ENCODE measurements around the gene CSTPP1. TPM values are rescaled to one million over a fixed set of nuclear protein-coding genes. Genes with fewer than 3 reads are reported as not detected.
"Not testable (repeated sequence)": the region's sequence is repeated elsewhere in the genome, so short reads cannot be mapped to it uniquely, and the experiment has no call there.

Gene CSTPP1
- total RNA-seq, 2 experiments from 2014 or later: 16.7 to 20.4 TPM

DNA sequence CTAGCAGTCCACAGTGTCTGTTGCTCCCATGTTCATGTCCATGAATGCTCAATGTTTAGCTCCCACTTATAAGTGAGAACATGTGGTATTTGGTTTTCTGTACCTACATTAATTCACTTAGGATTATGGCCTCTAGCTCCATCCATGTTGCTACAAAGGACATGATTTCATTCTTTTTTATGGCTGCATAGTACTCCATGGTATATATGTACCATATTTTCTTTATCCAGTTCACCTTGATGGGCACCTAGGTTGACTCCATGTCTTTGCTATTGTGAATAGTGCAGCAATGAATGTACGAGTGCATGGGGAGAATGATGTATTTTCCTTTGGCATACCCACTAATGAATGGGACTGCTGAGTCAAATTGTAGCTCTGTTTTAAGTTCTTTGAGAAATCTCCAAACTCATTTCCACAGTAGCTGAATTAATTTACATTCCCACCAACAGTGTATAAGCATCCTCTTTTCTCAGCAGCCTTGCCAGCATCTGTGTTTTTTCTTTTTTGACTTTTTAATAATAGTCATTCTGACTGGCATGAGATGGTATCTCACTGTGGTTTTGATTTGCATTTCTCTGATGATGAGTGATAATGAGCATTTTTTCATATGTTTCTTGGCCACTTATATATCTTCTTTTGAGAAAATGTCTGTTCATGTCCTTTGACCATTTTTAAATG lies 53.4 kb downstream of the CSTPP1 start:
- H3K27ac Mint-ChIP-seq, H3K9me3 Mint-ChIP-seq, POLR2A ChIA-PET, H3K27me3 Mint-ChIP-seq, DNase-seq, CTCF ChIA-PET, H3K4me3 Mint-ChIP-seq, H3K4me1 Mint-ChIP-seq: not testable (repeated sequence)
- H3K36me3 Mint-ChIP-seq (ENCODE audit: low read depth): peaks cover 33% of the 10 kb centered on the region

GRCh38 chr11:46991391-46991790 lies 54.8 kb downstream of the CSTPP1 start:
- ChIA-PET POLR2A (no interaction called here), CTCF (interaction anchor here (0.7 kb wide), 1 partner anchor 18 kb away, joined by 3 read pairs; no protein-coding TSS in a partner anchor)
- Mint-ChIP-seq H3K4me3 (no peak overlapping the region), H3K27me3 (no peaks in the 10 kb centered on the region), H3K4me1 (peaks cover 5% of the 10 kb centered on the region), H3K9me3 (peaks cover 8% of the 10 kb centered on the region), H3K27ac (no peak overlapping the region), H3K36me3 (ENCODE audit: low read depth) (peaks cover 38% of the 10 kb centered on the region)
- no peak for DNase-seq

DNA sequence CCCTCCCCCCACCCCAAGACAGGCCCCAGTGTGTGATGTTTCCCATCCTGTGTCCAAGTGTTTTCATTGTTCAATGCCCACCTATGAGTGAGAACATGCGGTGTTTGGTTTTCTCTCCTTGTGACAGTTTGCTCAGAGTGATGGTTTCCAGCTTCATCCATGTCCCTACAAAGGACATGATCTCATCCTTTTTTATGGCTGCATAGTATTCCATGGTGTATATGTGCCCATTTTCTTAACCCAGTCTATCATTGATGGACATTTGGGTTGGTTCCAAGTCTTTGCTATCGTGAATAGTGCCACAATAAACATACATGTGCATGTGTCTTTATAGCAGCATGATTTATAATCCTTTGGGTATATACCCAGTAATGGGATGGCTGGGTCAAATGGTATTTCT lies 55.8 kb downstream of the CSTPP1 start:
- H3K27ac Mint-ChIP-seq, H3K4me3 Mint-ChIP-seq, H3K4me1 Mint-ChIP-seq, DNase-seq, H3K27me3 Mint-ChIP-seq, CTCF ChIA-PET, POLR2A ChIA-PET, H3K9me3 Mint-ChIP-seq: not testable (repeated sequence)
- H3K36me3 Mint-ChIP-seq (ENCODE audit: low read depth): peaks cover 41% of the 10 kb centered on the region

DNA sequence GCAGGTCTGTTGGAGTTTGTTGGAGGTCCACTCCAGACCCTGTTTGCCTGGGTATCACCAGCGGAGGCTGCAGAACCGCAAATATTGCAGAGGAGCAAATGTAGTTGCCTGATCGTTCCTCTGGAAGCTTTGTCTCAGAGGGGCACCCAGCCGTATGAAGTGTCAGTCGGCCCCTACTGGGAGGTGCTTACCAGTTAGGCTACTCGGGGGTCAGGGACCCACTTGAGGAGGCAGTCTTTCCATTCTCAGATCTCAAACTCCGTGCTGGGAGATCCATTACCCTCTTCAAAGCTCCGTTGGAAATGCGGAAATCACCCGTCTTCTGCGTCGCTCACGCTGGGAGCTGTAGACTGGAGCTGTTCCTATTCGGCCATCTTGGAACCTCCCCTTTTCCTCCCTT lies 61.2 kb downstream of the CSTPP1 start:
- H3K27ac Mint-ChIP-seq, DNase-seq, H3K4me1 Mint-ChIP-seq, POLR2A ChIA-PET, CTCF ChIA-PET, H3K4me3 Mint-ChIP-seq, H3K27me3 Mint-ChIP-seq, H3K9me3 Mint-ChIP-seq: not testable (repeated sequence)
- peaks cover 19% of the 10 kb centered on the region for H3K36me3 Mint-ChIP-seq (ENCODE audit: low read depth)

- H3K4me3 Mint-ChIP-seq: no peak overlapping the region
- H3K36me3 Mint-ChIP-seq (ENCODE audit: low read depth): peaks cover 11% of the 10 kb centered on the region
- POLR2A ChIA-PET: no interaction called here
- no peaks in the 10 kb centered on the region for H3K4me1 Mint-ChIP-seq
- CTCF ChIA-PET: interaction anchor here (0.6 to 2.0 kb wide), 3 partner anchors 12 to 971 kb away, joined by 3 to 6 read pairs (median 4); no protein-coding TSS in a partner anchor
- no peak overlapping the region for H3K27ac Mint-ChIP-seq
- no peaks in the 10 kb centered on the region for H3K27me3 Mint-ChIP-seq
- no peak for DNase-seq
- H3K9me3 Mint-ChIP-seq: no peaks in the 10 kb centered on the region
Observed at GRCh38 chr11:46999217-46999616, 62.7 kb downstream of the CSTPP1 start.

DNA sequence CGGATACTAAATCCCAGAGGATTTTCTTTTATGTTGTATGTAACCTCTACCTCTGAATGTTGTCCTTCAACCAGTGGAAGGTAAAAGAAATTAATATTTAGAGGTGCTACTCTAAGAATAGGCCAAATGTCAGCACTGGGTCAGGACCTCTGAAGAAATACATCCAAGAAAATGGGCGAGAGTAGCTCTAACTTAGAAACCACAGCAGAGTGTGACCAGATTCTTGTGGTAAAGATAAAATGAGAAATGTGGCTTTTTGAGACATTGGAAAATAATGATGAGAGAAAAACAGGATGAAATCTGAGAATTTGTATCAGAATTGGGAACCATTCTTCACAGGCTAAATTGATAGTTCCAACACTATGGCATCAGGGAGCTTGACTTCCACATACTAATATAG lies 63.5 kb downstream of the CSTPP1 start:
- DNase-seq: no peak
- H3K9me3 Mint-ChIP-seq: no peaks in the 10 kb centered on the region
- H3K27me3 Mint-ChIP-seq: no peaks in the 10 kb centered on the region
- POLR2A ChIA-PET: no interaction called here
- H3K4me1 Mint-ChIP-seq: peaks cover 5% of the 10 kb centered on the region
- no peak overlapping the region for H3K27ac Mint-ChIP-seq
- no peak overlapping the region for H3K4me3 Mint-ChIP-seq
- CTCF ChIA-PET: interaction anchor here (1.3 to 2.0 kb wide), 2 partner anchors 13 to 153 kb away, joined by 3 to 6 read pairs; no protein-coding TSS in a partner anchor
- peaks cover 11% of the 10 kb centered on the region for H3K36me3 Mint-ChIP-seq (ENCODE audit: low read depth)

- no peak overlapping the region for H3K27ac Mint-ChIP-seq
- peaks cover 6% of the 10 kb centered on the region for H3K36me3 Mint-ChIP-seq (ENCODE audit: low read depth)
- no peaks in the 10 kb centered on the region for H3K9me3 Mint-ChIP-seq
- ChIA-PET POLR2A (interaction anchor here (0.6 kb wide), 1 partner anchor 18 kb away, joined by 3 read pairs; no protein-coding TSS in a partner anchor), CTCF (no interaction called here)
- DNase-seq: no peak
- peaks cover 5% of the 10 kb centered on the region for H3K4me1 Mint-ChIP-seq
- H3K27me3 Mint-ChIP-seq: no peaks in the 10 kb centered on the region
- H3K4me3 Mint-ChIP-seq: no peak overlapping the region
Observed at GRCh38 chr11:47001781-47002181, 65.2 kb downstream of the CSTPP1 start.

- Mint-ChIP-seq H3K9me3 (no peaks in the 10 kb centered on the region), H3K4me3 (no peak overlapping the region), H3K27ac (no peak overlapping the region), H3K36me3 (ENCODE audit: low read depth) (peaks cover 3% of the 10 kb centered on the region), H3K4me1 (peaks cover 5% of the 10 kb centered on the region), H3K27me3 (no peaks in the 10 kb centered on the region)
- DNase-seq: no peak
- ChIA-PET CTCF (no interaction called here), POLR2A (no interaction called here)
Observed at GRCh38 chr11:47002390-47002789, 65.8 kb downstream of the CSTPP1 start.

DNA sequence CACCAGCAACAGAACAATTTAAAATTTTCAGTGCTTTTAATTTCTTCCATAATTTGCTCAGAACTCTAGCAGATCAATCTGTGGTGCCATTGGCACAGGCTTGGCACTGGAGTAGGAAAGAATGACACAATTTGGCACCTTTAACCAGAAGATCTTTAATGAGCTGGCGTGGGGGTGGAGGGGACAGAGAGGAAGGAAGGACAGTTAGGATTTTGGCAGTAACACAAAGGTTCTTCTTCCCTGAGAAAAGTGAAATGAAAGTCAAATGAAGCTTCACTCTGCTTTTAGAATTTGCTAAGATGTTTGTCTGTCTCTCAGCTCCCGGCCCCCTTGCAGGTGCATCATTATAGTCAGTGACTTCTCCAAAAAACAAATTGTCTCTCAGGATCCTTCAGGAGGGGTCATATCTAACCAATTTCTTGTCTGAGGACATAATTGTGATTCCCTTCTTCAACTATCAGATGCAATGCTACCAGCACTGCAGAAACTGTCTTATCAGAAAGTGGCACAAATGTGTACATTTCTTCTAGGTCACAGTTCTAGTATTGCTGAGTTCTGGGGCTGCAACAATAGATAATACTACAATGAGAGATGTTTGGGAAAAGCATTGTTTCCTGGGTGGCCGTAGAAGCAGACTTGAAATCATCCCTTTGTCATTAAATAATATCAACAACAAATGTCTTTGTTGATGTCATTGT lies 66.8 kb downstream of the CSTPP1 start:
- no peaks in the 10 kb centered on the region for H3K36me3 Mint-ChIP-seq (ENCODE audit: low read depth)
- no peaks in the 10 kb centered on the region for H3K27me3 Mint-ChIP-seq
- H3K9me3 Mint-ChIP-seq: no peaks in the 10 kb centered on the region
- POLR2A ChIA-PET: no interaction called here
- no peak overlapping the region for H3K27ac Mint-ChIP-seq
- no peak overlapping the region for H3K4me3 Mint-ChIP-seq
- DNase-seq: no peak
- H3K4me1 Mint-ChIP-seq: peaks cover 5% of the 10 kb centered on the region
- CTCF ChIA-PET: no interaction called here

GRCh38 chr11:47004595-47005033 lies 68.1 kb downstream of the CSTPP1 start:
- Mint-ChIP-seq H3K9me3 (no peaks in the 10 kb centered on the region), H3K36me3 (ENCODE audit: low read depth) (no peaks in the 10 kb centered on the region), H3K4me3 (no peak overlapping the region), H3K27ac (no peak overlapping the region), H3K27me3 (no peaks in the 10 kb centered on the region), H3K4me1 (peaks cover 5% of the 10 kb centered on the region)
- no peak for DNase-seq
- CTCF ChIA-PET: no interaction called here
- POLR2A ChIA-PET: no interaction called here

DNA sequence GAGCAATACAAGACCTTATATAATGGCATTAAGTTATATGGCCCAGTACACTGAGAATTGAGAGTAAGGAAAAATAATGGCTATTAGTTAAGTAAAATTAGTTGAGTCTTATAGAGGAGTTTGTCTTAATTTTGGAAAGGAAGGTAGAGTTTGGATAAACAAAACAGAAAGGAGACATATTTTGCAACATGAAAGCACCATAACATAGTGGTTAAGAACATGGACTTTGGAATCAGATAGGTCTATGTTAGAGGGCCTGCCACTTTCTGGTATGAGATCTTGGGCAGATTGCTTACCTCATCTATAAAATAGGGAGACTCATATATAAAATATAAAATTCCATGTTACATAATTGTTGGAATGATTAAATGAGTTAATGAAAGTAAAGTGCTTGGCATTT lies 68.9 kb downstream of the CSTPP1 start:
- ChIA-PET CTCF (no interaction called here), POLR2A (no interaction called here)
- no peak for DNase-seq
- Mint-ChIP-seq H3K27ac (no peak overlapping the region), H3K9me3 (no peaks in the 10 kb centered on the region), H3K27me3 (no peaks in the 10 kb centered on the region), H3K36me3 (ENCODE audit: low read depth) (no peaks in the 10 kb centered on the region), H3K4me3 (no peak overlapping the region), H3K4me1 (peaks cover 5% of the 10 kb centered on the region)

- POLR2A ChIA-PET: no interaction called here
- Mint-ChIP-seq H3K27me3 (no peaks in the 10 kb centered on the region), H3K9me3 (no peaks in the 10 kb centered on the region), H3K4me3 (no peak overlapping the region), H3K36me3 (ENCODE audit: low read depth) (no peaks in the 10 kb centered on the region), H3K27ac (no peak overlapping the region), H3K4me1 (peaks cover 5% of the 10 kb centered on the region)
- CTCF ChIA-PET: no interaction called here
- DNase-seq: no peak
Observed at GRCh38 chr11:47007579-47007978, 71.0 kb downstream of the CSTPP1 start.

GRCh38 chr11:47010179-47010578 lies 73.6 kb downstream of the CSTPP1 start:
- Mint-ChIP-seq H3K27ac (no peak overlapping the region), H3K4me3 (no peak overlapping the region), H3K4me1 (no peaks in the 10 kb centered on the region), H3K9me3 (no peaks in the 10 kb centered on the region), H3K36me3 (ENCODE audit: low read depth) (no peaks in the 10 kb centered on the region), H3K27me3 (no peaks in the 10 kb centered on the region)
- no peak for DNase-seq
- ChIA-PET CTCF (no interaction called here), POLR2A (no interaction called here)

DNA sequence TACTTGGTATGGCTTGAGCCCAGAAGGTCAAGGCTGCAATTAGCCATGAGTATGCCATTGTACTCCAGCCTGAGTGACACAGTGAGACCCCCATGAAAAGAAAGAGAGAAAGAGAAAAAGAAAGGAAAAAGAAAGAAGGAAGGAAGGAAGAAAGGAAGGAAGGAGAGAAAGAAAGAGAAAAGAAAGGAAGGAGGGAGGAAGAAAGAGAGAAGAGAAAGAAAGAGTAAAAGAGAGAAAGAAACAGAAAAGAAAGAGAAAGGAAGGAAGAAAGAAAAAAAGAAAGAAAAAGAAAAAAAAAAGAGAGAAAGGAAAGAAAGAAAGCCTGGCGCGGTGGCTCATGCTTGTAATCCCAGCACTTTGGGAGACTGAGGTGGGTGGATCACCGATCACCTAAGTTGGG lies 77.5 kb downstream of the CSTPP1 start:
- H3K27ac Mint-ChIP-seq: no peak overlapping the region
- DNase-seq: no peak
- H3K4me1 Mint-ChIP-seq: peaks cover 2% of the 10 kb centered on the region
- ChIA-PET CTCF (interaction anchor here (0.7 kb wide), 1 partner anchor 368 kb away, joined by 4 read pairs; no protein-coding TSS in a partner anchor), POLR2A (no interaction called here)
- no peak overlapping the region for H3K4me3 Mint-ChIP-seq
- no peaks in the 10 kb centered on the region for H3K27me3 Mint-ChIP-seq
- H3K36me3 Mint-ChIP-seq (ENCODE audit: low read depth): no peaks in the 10 kb centered on the region
- no peaks in the 10 kb centered on the region for H3K9me3 Mint-ChIP-seq

All from activated CD4-positive, alpha-beta memory T cell treated with anti-CD3 and anti-CD28 coated beads, Interleukin-2, amount 10 ng/mL, durations not matched to agents 7 days and 5 days (primary cell).